NCI-H524 (cell line): Measurements from ENCODE around the gene DEPDC5.

ENCODE experiments used
- DNase-seq, 2 experiments: peaks; one replicate each; lab custom pipeline; 2025; lab: John Stamatoyannopoulos, UW

The DEPDC5 gene

GRCh38 chr22:31895411-31896123 is 141.7 kb downstream of the DEPDC5 start:
- no peak for DNase-seq

DNA sequence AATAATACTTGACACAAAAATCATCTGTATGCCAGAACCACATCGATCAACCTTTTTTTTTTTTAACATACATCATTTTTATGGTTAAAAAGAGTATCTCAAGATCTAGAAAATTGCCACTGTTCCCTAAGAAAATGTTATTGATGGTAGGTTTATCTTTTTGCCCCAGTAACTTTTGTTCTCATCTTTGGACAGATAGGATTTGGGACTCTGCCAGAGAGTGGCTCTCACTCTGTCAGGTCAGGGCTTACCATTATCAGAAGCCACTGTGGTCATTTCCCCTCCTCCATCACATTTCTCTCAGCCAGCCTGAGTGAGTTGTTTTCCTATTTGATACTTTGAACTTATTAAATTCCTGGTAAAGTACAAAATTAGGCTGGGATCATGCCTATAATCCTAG is 142.7 kb downstream of the DEPDC5 start:
- DNase-seq: no peak

DNA sequence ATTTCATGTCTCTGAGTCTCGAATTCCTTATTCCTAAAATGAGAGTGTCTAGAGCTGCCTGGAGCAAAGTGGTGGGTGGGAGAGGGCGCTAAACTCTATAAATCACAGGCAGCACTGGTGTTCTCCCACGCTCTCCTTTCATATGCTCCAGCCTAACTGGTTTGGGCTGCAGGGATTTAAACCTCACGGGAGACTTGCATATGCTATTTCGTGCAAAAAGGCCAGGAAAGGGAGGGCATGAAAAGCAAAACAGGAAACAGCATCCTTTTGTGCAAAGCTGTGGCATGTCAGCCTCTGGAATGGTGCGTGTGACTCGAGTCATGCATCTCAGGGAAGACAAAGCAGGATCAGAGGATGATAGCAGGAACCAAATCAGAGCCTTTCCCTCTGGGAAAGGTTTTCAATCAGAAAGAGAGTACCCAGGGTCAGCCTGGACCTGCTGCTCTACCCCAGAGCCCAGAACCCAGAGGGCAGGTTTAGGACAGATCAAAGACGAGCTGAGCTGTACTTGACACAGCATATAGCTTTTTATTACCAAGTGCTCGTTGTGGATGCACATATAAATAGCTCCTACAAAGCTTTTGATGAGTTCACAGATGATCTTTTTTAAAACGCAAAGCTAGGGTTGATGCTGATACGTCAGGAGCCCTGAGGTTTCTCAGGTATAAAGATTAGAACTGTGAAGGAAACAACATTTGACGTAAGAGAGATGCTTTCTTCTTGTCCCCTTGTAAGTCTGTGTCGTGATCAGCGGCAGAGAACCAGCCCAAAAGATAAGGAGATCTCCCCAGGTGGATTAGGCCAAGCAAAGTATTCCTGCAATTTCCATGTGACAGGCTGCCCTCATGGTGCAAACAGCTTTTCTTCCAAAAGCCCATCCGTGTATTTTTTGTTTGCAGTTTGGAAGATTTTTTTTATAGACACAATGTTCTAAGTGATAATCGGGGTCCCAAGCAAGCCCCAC is 144.3 kb downstream of the DEPDC5 start:
- no peak for DNase-seq

DNA sequence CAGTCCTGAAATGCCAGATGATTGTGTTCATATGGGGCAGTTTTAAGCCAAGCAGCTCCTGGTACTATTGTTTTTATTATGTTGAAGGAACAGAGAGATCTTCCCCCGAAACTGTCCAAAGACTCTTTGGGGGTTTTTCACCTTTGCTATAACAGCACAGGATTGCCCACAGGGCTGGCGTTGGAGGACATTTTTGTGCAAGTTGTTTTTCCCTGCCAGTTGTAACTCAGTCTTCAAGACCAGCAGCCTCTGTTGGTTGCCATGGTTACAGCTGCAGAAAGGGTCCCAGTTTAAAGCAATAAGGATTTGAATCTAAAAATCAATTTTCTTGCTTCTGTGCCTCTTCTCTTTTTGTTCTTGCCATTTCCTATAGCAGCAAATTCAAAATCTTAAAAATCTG is 145.1 kb downstream of the DEPDC5 start:
- no peak for DNase-seq

GRCh38 chr22:31899669-31900068 is 145.8 kb downstream of the DEPDC5 start:
- DNase-seq: no peak

- DNase-seq: no peak
Measured at GRCh38 chr22:31901388-31902137, 147.7 kb downstream of the DEPDC5 start.

GRCh38 chr22:31904651-31905050 is 150.8 kb downstream of the DEPDC5 start:
- no peak for DNase-seq

- DNase-seq: no peak
Measured at GRCh38 chr22:31905356-31905755, 151.5 kb downstream of the DEPDC5 start.

DNA sequence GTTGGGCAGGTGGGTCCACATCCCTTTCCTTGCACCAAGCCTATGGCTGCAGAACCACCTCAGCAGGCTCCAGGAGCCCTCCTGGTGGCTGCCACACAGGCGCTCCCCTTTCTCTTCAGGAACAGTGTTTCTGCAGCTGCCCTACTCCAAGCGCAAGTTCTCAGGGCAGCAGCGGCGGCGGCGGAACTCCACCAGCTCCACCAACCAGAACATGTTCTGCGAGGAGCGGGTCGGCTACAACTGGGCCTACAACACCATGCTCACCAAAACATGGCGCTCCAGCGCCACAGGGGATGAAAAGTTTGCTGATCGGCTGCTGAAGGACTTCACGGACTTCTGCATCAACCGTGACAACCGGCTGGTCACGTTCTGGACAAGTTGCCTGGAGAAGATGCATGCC is 152.3 kb downstream of the DEPDC5 start:
- DNase-seq: no peak

DNA sequence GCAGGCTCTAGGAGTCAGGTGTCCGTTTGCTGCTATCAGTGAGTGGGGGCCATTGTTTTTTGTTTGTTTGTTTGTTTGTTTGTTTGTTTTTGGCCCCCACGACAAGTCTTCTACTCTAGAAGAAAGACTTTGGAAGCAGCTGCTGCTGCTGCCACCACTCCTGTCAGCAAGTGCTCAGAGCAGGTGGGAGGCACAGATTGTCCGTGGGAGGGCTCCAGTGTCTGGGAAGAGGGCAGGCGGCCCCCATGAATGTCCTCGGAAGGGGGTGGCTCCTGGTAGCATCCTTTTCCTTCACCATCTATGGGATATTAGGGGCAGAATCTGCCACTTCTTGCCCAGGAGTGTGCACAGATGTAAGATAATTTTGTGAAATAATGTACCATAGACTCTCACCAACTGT is 152.8 kb downstream of the DEPDC5 start:
- DNase-seq: peak in 1 of 2 experiments; percentile 35

- DNase-seq: no peak
Measured at GRCh38 chr22:31909977-31910376, 156.2 kb downstream of the DEPDC5 start.

- DNase-seq: no peak
Measured at GRCh38 chr22:31911565-31912406, 158.0 kb downstream of the DEPDC5 start.

- no peak for DNase-seq
Measured at GRCh38 chr22:31912407-31912743, 158.6 kb downstream of the DEPDC5 start.

- no peak for DNase-seq
Measured at GRCh38 chr22:31915586-31915985, 161.8 kb downstream of the DEPDC5 start.

DNA sequence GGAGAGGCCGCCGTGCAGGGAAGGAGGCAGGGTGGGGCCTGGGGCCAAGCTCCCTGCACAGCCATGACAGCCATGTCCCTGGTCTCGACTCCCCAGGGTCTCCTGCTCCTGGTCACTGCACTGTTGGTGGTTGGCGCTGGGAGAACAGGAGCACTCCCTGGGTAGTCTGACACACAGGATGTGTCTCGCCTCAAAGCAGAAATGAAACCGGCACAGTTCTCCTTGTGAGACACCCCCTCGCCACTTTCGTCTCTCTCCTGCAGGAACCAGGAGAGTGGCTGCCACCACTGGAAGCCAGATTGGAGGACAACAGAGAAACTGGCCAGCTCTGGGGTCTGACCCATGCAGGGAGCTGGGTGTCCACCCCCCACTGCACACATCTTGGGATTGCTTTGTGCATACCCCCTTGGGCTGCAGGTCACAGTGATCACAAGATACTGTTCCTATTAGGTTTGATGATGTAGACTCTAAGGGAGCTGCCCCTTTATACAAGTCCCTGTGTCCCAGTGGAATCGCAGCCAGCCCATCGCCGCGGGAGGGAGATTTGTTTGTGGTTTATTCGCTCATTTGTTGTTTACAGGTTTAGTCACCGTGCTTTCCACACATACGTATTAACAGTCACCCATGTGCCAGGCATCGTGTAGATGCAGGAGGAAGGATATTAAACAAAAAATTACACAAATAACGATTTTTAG is 163.6 kb downstream of the DEPDC5 start:
- DNase-seq: no peak

DNA sequence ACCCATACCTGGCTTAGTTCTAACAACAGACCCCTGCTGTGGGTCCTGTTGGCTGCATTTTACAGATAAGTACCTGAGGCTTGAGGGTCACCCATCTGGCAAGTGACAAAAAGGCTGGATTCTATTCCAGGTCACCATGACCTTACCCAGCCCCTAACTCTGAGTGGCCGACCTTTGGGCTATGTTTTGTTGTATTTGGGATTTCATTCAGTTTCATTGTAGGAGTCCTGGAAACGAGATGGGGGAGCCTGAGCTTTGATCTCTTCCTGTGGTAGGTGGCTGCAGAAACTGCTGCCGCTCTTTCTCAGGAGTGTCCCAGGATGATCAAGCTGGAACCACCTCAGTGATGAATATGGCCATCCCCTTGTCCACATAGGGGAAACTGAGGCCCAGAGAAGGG is 165.9 kb downstream of the DEPDC5 start:
- no peak for DNase-seq

DNA sequence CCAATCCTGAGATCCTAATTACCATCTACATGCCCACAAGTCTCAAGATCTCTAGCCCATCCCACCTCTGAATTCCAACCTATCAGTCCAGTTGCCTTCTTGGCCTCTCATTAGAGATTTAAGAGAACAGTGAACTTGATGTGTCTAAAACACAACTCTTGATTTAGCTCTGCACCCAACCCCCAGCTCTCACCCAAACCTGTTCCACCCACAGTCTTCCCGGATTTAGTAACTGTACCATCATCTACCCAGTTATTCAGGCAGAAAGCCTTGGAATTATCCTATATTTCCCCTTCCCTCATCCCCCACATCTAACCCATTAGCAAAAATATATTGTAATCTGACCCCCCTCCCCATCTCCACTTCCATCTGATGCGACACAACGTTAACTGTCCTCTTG is 166.5 kb downstream of the DEPDC5 start:
- no peak for DNase-seq

DNA sequence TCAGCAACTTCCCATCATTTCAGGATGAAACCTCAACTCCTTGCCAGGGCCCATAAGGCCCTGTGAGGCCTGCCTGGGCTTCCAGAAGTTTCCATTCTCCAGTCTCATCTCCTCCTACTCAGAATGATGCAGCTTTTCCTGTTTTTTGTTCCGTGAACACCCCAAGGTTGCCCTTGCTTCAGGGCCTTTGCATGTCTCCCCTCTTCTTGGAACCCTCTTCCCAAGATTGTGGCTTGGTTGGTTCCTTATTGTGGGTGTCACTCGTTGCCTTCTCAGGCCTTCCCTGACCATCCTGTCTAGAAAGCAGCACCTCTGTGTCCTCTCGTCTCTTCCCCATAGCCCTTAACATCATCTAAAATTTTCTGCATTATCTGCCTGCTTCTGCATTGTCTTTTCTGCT is 167.3 kb downstream of the DEPDC5 start:
- DNase-seq: no peak

- no peak for DNase-seq
Measured at GRCh38 chr22:31922534-31922933, 168.7 kb downstream of the DEPDC5 start.

- DNase-seq: no peak
Measured at GRCh38 chr22:31923136-31923535, 169.3 kb downstream of the DEPDC5 start.

- no peak for DNase-seq
Measured at GRCh38 chr22:31923747-31924146, 169.9 kb downstream of the DEPDC5 start.
